DOHH2 (cell line): ENCODE results near the gene SLC5A3.

Experiments
- H3F3A ChIP-seq: fragments of 200-600 bp; sonication (generic), shearing (Covaris generic); 2 replicates; pipeline ENCODE4 v1.6.0; 2016; ENCODE audit warnings: antibody characterized with exemption, mild to moderate bottlenecking; ENCODE audit not compliant: control insufficient read depth, insufficient read depth
- H3K27ac ChIP-seq: fragments of 200-600 bp; sonication (generic); 2 replicates; pipeline ENCODE4 v1.5.1; 2014; ENCODE audit warnings: low read depth, mild to moderate bottlenecking, low read length, moderate library complexity
- H3K27me3 ChIP-seq: fragments of 200-600 bp; sonication (generic); 2 replicates; pipeline ENCODE4 v1.6.1; 2014; ENCODE audit warnings: mild to moderate bottlenecking, low read length, mixed read lengths; ENCODE audit not compliant: control insufficient read depth
- H3K36me3 ChIP-seq: fragments of 200-600 bp; sonication (generic); 2 replicates; pipeline ENCODE4 v1.6.1; 2014; ENCODE audit warnings: mild to moderate bottlenecking, low read length, moderate library complexity, mixed read lengths; ENCODE audit not compliant: control insufficient read depth
- H3K4me1 ChIP-seq: fragments of 200-600 bp; sonication (generic); 2 replicates; pipeline ENCODE4 v1.6.1; 2014; ENCODE audit warnings: mild to moderate bottlenecking, low read length, mixed read lengths; ENCODE audit not compliant: control insufficient read depth
- H3K4me2 ChIP-seq: fragments of 200-600 bp; sonication (generic); 2 replicates; pipeline ENCODE4 v1.6.0; 2014; ENCODE audit warnings: mild to moderate bottlenecking, low read length, moderate library complexity
- H3K4me3 ChIP-seq: fragments of 200-600 bp; sonication (generic); 2 replicates; pipeline ENCODE4 v1.5.1; 2014; ENCODE audit warnings: mild to moderate bottlenecking, low read length, mixed read lengths
- H3K79me2 ChIP-seq: fragments of 200-600 bp; sonication (generic); 2 replicates; pipeline ENCODE4 v1.6.1; 2014; ENCODE audit warnings: mild to moderate bottlenecking, low read length, mixed read lengths; ENCODE audit not compliant: control insufficient read depth
- H3K9me2 ChIP-seq: fragments of 200-600 bp; sonication (generic); replicated peaks from 2 replicates; pipeline ENCODE4 v1.6.1; 2014; ENCODE audit warnings: mild to moderate bottlenecking, low read length, mixed read lengths; ENCODE audit not compliant: control insufficient read depth
- H3K9me3 ChIP-seq: fragments of 200-600 bp; sonication (generic); 2 replicates; pipeline ENCODE4 v1.6.1; 2014; ENCODE audit warnings: antibody characterized with exemption, low read length, mixed read lengths; ENCODE audit not compliant: control insufficient read depth, insufficient read depth
- H4K20me1 ChIP-seq: fragments of 200-600 bp; sonication (generic); 2 replicates; pipeline ENCODE4 v1.6.0; 2014; ENCODE audit warnings: low read depth, mild to moderate bottlenecking, antibody characterized with exemption, low read length, moderate library complexity; ENCODE audit not compliant: control insufficient read depth, insufficient read depth
- EZH2phosphoT487 ChIP-seq: fragments of 200-600 bp; sonication (generic); IDR thresholded peaks from 2 replicates; pipeline ENCODE4 v1.6.1; 2017; ENCODE audit warnings: borderline replicate concordance, mild to moderate bottlenecking, antibody characterized with exemption, low read length, moderate library complexity, mixed read lengths
- TF ChIP-seq, protein P1 (sequence below): fragments of 200-600 bp; sonication (generic); IDR thresholded peaks from one replicate; pipeline ENCODE4 v1.5.1; 2014; ENCODE audit warnings: antibody characterized with exemption, mild to moderate bottlenecking, low read depth, low read length; ENCODE audit not compliant: poor library complexity, severe bottlenecking

The SLC5A3 gene

DNA sequence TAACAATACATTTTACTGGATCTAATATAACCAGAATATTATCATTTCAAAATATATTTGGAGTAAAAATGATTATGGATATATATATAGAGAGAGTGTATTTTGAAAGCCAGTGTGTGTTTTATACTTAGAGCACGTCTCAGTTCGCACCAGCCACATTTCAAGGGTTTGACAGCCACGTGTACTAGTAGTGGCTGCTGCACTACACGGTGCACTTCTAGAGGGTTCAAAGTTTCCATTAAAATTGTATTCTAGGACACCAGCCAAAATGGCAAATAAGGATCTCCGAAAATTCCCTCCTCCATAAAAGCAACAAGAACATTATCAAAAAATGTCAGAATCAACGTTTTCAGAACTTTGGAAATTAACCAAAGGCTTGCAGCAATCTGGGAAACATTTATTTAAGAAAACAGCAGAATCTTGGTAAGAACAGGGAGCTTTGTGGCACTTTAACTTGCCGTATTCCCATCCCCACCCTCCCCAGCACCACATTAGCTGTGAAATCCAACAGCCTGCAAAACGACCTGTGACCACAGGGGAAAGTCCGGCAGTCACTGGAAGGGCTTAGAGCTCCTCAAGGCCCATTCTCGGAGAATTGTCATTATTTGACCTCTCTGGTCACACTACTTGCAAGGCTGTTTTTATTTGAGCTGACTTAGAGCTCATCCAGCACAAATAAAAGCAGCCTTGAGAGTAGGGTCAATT, 33.5 kb upstream of the SLC5A3 start:
- no peaks in the 10 kb centered on the region for H3K36me3 ChIP-seq
- no peaks in the 10 kb centered on the region for H3K4me1 ChIP-seq
- no peak overlapping the region for H3K4me2 ChIP-seq
- TF ChIP-seq EZH2phosphoT487 = no peak
- TF ChIP-seq, protein P1, sequence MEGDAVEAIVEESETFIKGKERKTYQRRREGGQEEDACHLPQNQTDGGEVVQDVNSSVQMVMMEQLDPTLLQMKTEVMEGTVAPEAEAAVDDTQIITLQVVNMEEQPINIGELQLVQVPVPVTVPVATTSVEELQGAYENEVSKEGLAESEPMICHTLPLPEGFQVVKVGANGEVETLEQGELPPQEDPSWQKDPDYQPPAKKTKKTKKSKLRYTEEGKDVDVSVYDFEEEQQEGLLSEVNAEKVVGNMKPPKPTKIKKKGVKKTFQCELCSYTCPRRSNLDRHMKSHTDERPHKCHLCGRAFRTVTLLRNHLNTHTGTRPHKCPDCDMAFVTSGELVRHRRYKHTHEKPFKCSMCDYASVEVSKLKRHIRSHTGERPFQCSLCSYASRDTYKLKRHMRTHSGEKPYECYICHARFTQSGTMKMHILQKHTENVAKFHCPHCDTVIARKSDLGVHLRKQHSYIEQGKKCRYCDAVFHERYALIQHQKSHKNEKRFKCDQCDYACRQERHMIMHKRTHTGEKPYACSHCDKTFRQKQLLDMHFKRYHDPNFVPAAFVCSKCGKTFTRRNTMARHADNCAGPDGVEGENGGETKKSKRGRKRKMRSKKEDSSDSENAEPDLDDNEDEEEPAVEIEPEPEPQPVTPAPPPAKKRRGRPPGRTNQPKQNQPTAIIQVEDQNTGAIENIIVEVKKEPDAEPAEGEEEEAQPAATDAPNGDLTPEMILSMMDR = no peak
- H3K4me3 ChIP-seq = no peak overlapping the region
- no peaks in the 10 kb centered on the region for H3K9me2 ChIP-seq
- no peaks in the 10 kb centered on the region for H3K27me3 ChIP-seq
- H3K79me2 ChIP-seq = no peaks in the 10 kb centered on the region
- no peak overlapping the region for H3K27ac ChIP-seq
- no peaks in the 10 kb centered on the region for H3F3A ChIP-seq
- H3K9me3 ChIP-seq = no peaks in the 10 kb centered on the region
- no peaks in the 10 kb centered on the region for H4K20me1 ChIP-seq

DNA sequence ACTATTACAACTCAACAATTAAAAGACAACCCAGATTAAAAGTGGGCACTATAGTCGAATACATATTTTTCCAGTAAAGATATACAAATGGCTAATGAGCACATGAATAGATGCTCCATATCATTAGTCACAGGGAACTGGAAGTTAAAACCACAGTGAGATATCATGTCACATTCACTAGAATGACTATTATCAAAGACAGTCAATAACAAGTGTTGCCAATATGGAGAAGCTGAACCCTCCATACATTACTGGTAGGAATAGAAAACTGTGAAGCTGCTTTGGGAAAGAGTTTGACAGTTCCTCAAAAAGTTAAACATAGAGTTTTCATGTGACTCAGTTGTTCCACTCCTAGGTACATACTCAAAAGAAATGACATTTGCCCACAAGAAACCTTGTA, 30.6 kb upstream of the SLC5A3 start:
- no peaks in the 10 kb centered on the region for H4K20me1 ChIP-seq
- H3K36me3 ChIP-seq = no peaks in the 10 kb centered on the region
- H3K4me3 ChIP-seq = no peak overlapping the region
- no peak for TF ChIP-seq EZH2phosphoT487
- TF ChIP-seq, protein P1 = no peak
- no peaks in the 10 kb centered on the region for H3K79me2 ChIP-seq
- H3K9me3 ChIP-seq = no peaks in the 10 kb centered on the region
- no peaks in the 10 kb centered on the region for H3K9me2 ChIP-seq
- peaks cover 14% of the 10 kb centered on the region for H3K4me1 ChIP-seq
- H3K27ac ChIP-seq = no peak overlapping the region
- no peak overlapping the region for H3K4me2 ChIP-seq
- no peaks in the 10 kb centered on the region for H3K27me3 ChIP-seq
- H3F3A ChIP-seq = no peaks in the 10 kb centered on the region

DNA sequence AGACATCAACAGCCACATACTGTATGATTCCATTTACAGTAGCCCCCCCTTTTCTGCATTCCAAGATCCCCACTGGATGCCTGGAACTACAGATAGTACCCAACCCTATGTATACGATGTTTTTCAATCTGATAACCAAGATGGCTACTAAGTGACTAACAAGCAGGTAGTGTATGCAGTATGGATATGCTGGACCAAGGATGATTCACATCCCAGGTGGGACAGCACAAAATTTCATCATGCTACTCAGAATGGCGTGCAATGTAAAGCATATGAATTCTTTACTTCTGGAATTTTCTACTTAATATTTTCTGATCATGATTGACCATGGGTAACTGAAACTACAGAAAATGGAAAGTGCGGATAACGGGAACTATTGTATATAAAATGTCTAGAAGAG, 30.0 kb upstream of the SLC5A3 start:
- H3K9me2 ChIP-seq = no peaks in the 10 kb centered on the region
- H3K9me3 ChIP-seq = no peaks in the 10 kb centered on the region
- no peaks in the 10 kb centered on the region for H3K27me3 ChIP-seq
- no peaks in the 10 kb centered on the region for H3F3A ChIP-seq
- no peak overlapping the region for H3K4me2 ChIP-seq
- H3K4me3 ChIP-seq = no peak overlapping the region
- peaks cover 14% of the 10 kb centered on the region for H3K4me1 ChIP-seq
- no peaks in the 10 kb centered on the region for H3K36me3 ChIP-seq
- no peaks in the 10 kb centered on the region for H3K79me2 ChIP-seq
- H4K20me1 ChIP-seq = no peaks in the 10 kb centered on the region
- H3K27ac ChIP-seq = no peak overlapping the region
- no peak for TF ChIP-seq EZH2phosphoT487
- TF ChIP-seq, protein P1 = no peak
